ENCODE measurements around the gene CHST13. TPM values are rescaled to one million over a fixed set of nuclear protein-coding genes. Genes with fewer than 3 reads are reported as not detected.
"Not testable (repeated sequence)": the region's sequence is repeated elsewhere in the genome, so short reads cannot be mapped to it uniquely, and the experiment has no call there.

CHST13 gene
- total RNA-seq, 2 experiments from 2014 or later: not detected

DNA sequence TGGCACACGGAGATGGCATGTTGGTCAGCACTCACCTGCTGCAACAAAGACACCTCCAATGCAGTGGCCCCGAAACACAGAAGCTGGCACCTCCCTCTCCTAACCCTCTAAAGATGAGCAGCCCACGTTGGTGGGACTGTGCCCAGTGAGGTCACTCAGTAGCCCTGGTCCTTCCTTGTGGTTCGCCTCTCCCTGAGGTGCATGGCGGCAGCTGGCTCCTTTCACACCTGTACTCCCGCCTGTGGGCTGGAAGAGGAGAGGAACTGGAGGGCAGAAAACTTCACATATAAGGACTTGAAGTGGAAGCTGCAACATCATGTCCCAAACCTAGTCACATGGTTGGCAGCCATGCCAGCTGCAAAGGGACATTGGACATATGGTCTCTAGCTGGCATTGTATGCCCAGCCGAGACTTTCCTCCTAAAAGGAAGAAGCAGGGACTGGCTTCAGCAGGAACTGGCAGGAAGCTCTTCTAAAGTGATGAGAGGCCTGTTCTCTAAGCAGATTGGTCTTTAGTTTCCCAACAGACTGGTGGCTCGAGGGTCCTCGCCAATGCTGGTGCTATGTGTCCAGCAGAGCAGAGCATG lies 45.5 kb downstream of the CHST13 start:
- intact Hi-C loops (cut with micrococcal nuclease): no loop called here
- peaks cover 6% of the 10 kb centered on the region for H3K27me3 Mint-ChIP-seq (ENCODE audit: low read depth)
- H3K36me3 Mint-ChIP-seq (ENCODE audit: low read depth): no peaks in the 10 kb centered on the region
- CTCF ChIA-PET: no interaction called here
- no peaks in the 10 kb centered on the region for H3K4me1 Mint-ChIP-seq (ENCODE audit: low read depth)
- no peak overlapping the region for H3K4me3 Mint-ChIP-seq
- H3K9me3 Mint-ChIP-seq: no peaks in the 10 kb centered on the region
- no peak for DNase-seq
- H3K27ac Mint-ChIP-seq: no peak overlapping the region

DNA sequence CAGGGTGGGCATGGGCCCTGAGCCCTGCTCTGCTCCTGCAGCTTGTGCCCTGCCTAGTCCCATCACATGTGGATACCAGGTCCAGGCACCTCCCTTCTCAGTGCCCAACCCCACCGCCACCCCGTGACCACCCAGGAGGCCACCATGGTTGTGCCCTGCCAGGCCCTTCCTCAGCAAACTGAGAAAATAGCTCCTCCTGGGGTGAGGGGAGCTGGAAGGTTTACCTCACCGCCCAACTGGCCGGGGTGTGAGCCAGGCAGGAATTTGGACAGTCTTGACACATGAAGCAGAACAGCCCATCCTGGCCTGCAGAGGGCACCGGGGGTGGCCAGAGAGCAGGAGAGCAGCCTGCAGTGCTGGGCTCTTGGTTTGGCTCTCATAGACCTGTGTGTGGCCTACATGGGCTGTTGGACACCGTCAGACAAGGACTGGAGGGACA lies 46.2 kb downstream of the CHST13 start:
- Mint-ChIP-seq H3K36me3 (ENCODE audit: low read depth) (no peaks in the 10 kb centered on the region), H3K27me3 (ENCODE audit: low read depth) (peaks cover 8% of the 10 kb centered on the region), H3K9me3 (no peaks in the 10 kb centered on the region), H3K27ac (no peak overlapping the region), H3K4me1 (ENCODE audit: low read depth) (no peaks in the 10 kb centered on the region), H3K4me3 (no peak overlapping the region)
- CTCF ChIA-PET: no interaction called here
- intact Hi-C loops (cut with micrococcal nuclease): no loop called here
- no peak for DNase-seq

DNA sequence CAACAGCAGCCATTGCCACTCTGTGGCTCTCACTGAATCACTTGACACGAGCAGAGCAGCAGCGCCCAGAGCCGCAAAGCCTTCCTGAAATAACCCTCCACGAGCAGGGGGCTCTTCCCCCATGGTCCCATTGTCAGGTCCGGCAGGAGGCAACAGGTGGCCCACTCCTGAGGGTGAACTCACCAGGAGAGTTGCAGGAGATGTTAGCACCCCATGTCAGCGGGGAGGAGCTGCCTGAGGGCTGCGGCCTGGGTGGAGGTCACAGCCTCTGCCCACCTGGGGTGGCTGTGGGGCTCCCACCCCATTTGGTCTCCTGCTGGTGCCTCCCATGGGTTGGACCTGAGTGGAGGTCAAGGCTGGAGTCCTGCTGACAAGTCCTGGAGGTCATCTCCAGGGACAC lies 47.1 kb downstream of the CHST13 start:
- no peak for DNase-seq
- no peaks in the 10 kb centered on the region for H3K9me3 Mint-ChIP-seq
- H3K27ac Mint-ChIP-seq: no peak overlapping the region
- H3K4me3 Mint-ChIP-seq: no peak overlapping the region
- no peaks in the 10 kb centered on the region for H3K4me1 Mint-ChIP-seq (ENCODE audit: low read depth)
- CTCF ChIA-PET: no interaction called here
- H3K36me3 Mint-ChIP-seq (ENCODE audit: low read depth): no peaks in the 10 kb centered on the region
- intact Hi-C loops (cut with micrococcal nuclease): no loop called here
- peaks cover 4% of the 10 kb centered on the region for H3K27me3 Mint-ChIP-seq (ENCODE audit: low read depth)

- Mint-ChIP-seq H3K4me3 (no peak overlapping the region), H3K36me3 (ENCODE audit: low read depth) (no peaks in the 10 kb centered on the region), H3K9me3 (no peaks in the 10 kb centered on the region), H3K4me1 (ENCODE audit: low read depth) (no peaks in the 10 kb centered on the region), H3K27ac (no peak overlapping the region), H3K27me3 (ENCODE audit: low read depth) (peaks cover 3% of the 10 kb centered on the region)
- no peak for DNase-seq
- CTCF ChIA-PET: no interaction called here
- intact Hi-C loops (cut with micrococcal nuclease): no loop called here
Observed at GRCh38 chr3:126573492-126574117, 49.6 kb downstream of the CHST13 start.

DNA sequence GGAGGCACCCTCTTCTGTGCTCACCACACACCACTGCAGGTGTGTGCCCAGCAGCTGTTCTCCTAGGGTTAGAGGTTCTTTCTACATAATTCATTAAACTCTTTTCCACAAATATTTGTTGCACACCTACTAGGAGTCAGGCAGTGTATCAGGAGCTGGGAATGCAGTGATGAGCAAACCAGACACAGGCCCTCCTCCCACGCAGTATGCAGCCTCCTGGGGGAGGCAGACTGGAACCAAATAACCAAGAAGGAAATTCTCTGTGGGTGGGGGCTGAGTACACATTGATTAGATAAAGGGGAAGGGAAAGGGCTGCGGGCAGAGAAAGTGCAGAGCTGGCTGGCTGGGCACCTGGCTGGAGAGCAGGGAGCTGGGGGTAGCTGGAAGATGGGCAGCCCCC lies 53.3 kb downstream of the CHST13 start:
- CTCF ChIA-PET: no interaction called here
- no peak overlapping the region for H3K27ac Mint-ChIP-seq
- intact Hi-C loops (cut with micrococcal nuclease): no loop called here
- no peaks in the 10 kb centered on the region for H3K9me3 Mint-ChIP-seq
- DNase-seq: no peak
- no peaks in the 10 kb centered on the region for H3K36me3 Mint-ChIP-seq (ENCODE audit: low read depth)
- H3K27me3 Mint-ChIP-seq (ENCODE audit: low read depth): peaks cover 3% of the 10 kb centered on the region
- H3K4me1 Mint-ChIP-seq (ENCODE audit: low read depth): no peaks in the 10 kb centered on the region
- H3K4me3 Mint-ChIP-seq: no peak overlapping the region

- peaks cover 3% of the 10 kb centered on the region for H3K27me3 Mint-ChIP-seq (ENCODE audit: low read depth)
- DNase-seq: no peak
- no peaks in the 10 kb centered on the region for H3K9me3 Mint-ChIP-seq
- no peaks in the 10 kb centered on the region for H3K4me1 Mint-ChIP-seq (ENCODE audit: low read depth)
- H3K27ac Mint-ChIP-seq: no peak overlapping the region
- CTCF ChIA-PET: no interaction called here
- intact Hi-C loops (cut with micrococcal nuclease): no loop called here
- H3K4me3 Mint-ChIP-seq: no peak overlapping the region
- no peaks in the 10 kb centered on the region for H3K36me3 Mint-ChIP-seq (ENCODE audit: low read depth)
Observed at GRCh38 chr3:126578702-126579101, 54.7 kb downstream of the CHST13 start.

DNA sequence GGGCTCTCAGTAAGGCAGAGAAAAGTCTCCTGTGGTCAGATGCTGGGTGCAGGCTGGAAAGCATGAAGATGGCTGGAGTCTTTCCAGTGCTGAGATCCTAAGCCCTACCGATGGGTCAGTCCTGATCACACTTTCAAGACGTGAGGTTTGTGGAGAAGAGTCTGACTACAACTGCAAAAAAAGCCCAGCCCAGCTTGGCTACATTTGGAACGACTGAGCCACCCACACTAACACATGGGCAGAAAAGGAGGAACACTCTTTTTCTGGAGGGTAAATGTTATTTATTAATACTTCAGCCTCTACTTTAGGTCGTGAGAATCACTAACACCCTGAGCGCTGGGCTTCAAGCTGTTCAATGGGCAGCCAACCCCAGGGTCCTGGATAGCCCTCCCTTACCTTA lies 56.8 kb downstream of the CHST13 start:
- Mint-ChIP-seq H3K27ac (no peak overlapping the region), H3K4me3 (no peak overlapping the region), H3K4me1 (ENCODE audit: low read depth) (no peaks in the 10 kb centered on the region), H3K9me3 (no peaks in the 10 kb centered on the region), H3K36me3 (ENCODE audit: low read depth) (no peaks in the 10 kb centered on the region), H3K27me3 (ENCODE audit: low read depth) (no peaks in the 10 kb centered on the region)
- no peak for DNase-seq
- intact Hi-C loops (cut with micrococcal nuclease): no loop called here
- CTCF ChIA-PET: no interaction called here

DNA sequence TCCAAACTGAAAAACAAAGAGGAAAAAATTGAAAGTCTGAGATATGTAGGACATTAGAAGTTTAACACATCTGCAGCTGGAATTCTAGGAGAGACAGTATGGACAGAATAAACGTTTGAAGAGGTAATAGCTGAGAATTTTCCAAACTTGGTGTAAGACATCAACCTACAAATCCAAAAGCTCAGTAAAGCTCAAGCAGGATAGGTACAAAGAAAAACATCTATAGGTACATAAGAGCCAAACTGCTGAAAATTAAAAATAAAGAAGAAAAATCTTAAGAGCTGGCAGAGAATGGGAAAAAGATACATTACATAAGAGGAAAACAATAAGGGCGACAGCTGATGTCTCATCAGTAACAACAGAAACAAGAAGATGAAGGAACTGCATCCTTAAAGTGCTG lies 57.6 kb downstream of the CHST13 start:
- no peak overlapping the region for H3K4me3 Mint-ChIP-seq

GRCh38 chr3:126582311-126582710 lies 58.4 kb downstream of the CHST13 start:
- Mint-ChIP-seq H3K4me3 (no peak overlapping the region), H3K9me3 (peaks cover 2% of the 10 kb centered on the region), H3K27me3 (ENCODE audit: low read depth) (no peaks in the 10 kb centered on the region), H3K36me3 (ENCODE audit: low read depth) (no peaks in the 10 kb centered on the region), H3K4me1 (ENCODE audit: low read depth) (no peaks in the 10 kb centered on the region), H3K27ac (no peak overlapping the region)
- DNase-seq: no peak
- intact Hi-C loops (cut with micrococcal nuclease): no loop called here
- CTCF ChIA-PET: no interaction called here

More for the DNA sequence above, 57.6 kb downstream of the CHST13 start:
- CTCF ChIA-PET: no interaction called here
- intact Hi-C loops (cut with micrococcal nuclease): no loop called here
- DNase-seq: no peak
- Mint-ChIP-seq H3K4me1 (ENCODE audit: low read depth) (no peaks in the 10 kb centered on the region), H3K9me3 (no peaks in the 10 kb centered on the region), H3K27me3 (ENCODE audit: low read depth) (no peaks in the 10 kb centered on the region), H3K27ac (no peak overlapping the region), H3K36me3 (ENCODE audit: low read depth) (no peaks in the 10 kb centered on the region)

DNA sequence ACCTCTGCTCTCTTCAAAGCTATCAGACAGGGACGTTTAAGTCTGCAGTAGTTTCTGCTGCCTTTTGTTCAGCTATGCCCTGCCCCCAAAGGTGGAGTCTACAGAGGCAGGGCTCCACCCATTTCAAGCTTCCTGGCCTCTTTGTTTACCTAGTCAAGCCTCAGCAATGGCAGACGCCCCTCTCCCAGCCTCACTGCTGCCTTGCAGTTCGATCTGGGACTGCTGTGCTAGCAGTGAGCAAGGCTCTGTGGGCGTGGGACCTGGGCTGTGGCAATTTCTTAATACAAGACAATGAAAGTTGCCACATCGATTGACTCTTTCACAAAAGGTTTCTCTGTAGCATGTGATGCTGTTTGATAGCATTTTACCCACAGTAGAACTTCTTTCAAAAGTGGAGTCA lies 67.6 kb downstream of the CHST13 start:
- H3K27ac Mint-ChIP-seq; H3K4me1 Mint-ChIP-seq (ENCODE audit: low read depth); H3K36me3 Mint-ChIP-seq (ENCODE audit: low read depth); CTCF ChIA-PET; intact Hi-C loops (cut with micrococcal nuclease); H3K4me3 Mint-ChIP-seq; H3K27me3 Mint-ChIP-seq (ENCODE audit: low read depth); DNase-seq: not testable (repeated sequence)
- H3K9me3 Mint-ChIP-seq: peaks cover 15% of the 10 kb centered on the region

Other genes with a start within 250 kb of the CHST13 start
- gene KLF15, start 166.7 kb upstream of the CHST13 start, total RNA-seq: under 1 TPM; 0.62 to 0.89 TPM
- not detected for gene CFAP100, start 129.2 kb upstream of the CHST13 start, total RNA-seq
- gene ZXDC, start 48.3 kb upstream of the CHST13 start, total RNA-seq: 10 to 100 TPM; 23.9 TPM
- gene UROC1, start 6.4 kb upstream of the CHST13 start, total RNA-seq: not detected
- gene C3orf22, start 34.8 kb downstream of the CHST13 start, total RNA-seq: not detected
- gene TXNRD3, start 131.0 kb downstream of the CHST13 start, total RNA-seq: 1 to 10 TPM; 3.1 to 4.6 TPM
- gene CHCHD6, start 180.1 kb downstream of the CHST13 start, total RNA-seq: 10 to 100 TPM; 17.2 to 17.7 TPM

All from activated naive CD4-positive, alpha-beta T cell treated with anti-CD3 and anti-CD28 coated beads for 36 hours (primary cell).